Measurements from ENCODE around the gene PODXL.
"Not testable (repeated sequence)": the region's sequence is repeated elsewhere in the genome, so short reads cannot be mapped to it uniquely, and the experiment has no call there.

PODXL gene

DNA sequence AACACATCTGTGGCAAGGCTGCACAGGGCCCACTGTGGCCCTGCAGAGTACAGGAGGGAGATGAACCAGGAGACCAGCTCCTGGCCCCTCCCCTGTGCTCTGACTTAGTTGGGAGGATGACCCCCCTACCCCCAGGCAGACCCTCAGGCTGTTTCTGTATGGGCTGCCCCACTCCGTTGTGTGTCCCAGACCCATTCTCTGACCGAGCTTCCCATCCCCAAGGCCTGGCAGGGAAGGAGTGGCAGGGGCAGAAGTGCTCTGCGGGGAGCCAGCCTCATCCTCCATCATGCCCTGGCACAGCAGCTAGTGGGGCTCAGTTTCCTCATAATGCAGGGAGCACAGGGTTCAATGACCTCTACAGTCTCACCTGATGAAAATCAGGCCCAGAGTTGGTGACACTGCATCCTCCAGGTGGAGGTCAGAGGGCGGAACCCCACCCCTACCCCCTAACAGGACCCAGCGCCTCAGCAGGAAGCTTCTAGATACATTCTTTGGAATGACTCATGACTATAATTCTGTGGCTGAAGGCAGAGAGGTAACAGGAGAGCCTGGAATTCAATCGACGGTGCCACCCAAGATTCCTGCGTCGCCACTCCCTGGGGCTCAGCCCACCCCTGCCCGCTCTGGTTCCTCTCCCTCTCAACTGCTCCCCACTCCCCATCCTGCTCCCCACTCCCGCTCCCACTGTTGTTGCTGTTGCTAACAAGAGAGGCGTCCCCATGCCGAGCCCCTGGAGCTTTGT, 18.2 kb downstream of the PODXL start:
- no peak for DNase-seq (ENCODE audit: low read depth in 2 of 2)

GRCh38 chr7:131537571-131537978, 18.9 kb downstream of the PODXL start:
- DNase-seq (ENCODE audit: low read depth in 2 of 2): no peak

DNA sequence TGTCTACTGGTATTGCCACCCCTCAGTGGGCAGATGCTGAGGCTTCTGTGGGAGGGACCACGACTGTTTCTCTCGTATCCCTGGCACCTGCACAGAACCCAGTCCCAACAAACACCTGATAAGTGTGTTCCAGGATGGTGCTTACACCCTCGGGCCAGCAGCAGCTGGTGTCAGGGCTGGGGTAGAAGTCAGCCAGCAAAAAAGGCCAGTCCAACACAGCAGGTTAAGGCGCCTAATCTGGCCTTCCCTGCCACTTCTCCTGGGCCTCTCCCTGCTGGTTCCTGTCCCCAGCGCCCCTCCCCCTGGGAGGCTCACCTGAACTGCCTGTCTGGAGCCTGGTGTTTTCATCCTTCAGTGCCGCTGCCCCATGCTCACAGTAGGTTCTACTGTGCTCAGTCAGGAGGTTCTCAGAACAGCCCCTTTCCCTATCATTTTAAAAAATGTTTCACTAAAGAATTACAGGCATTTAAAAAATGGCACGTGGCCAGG, 20.0 kb downstream of the PODXL start:
- no peak for DNase-seq (ENCODE audit: low read depth in 2 of 2)

- DNase-seq (ENCODE audit: low read depth in 2 of 2): no peak
Measured at GRCh38 chr7:131533566-131534561, 22.6 kb downstream of the PODXL start.

- no peak for DNase-seq (ENCODE audit: low read depth in 2 of 2)
Measured at GRCh38 chr7:131533151-131533559, 23.3 kb downstream of the PODXL start.

DNA sequence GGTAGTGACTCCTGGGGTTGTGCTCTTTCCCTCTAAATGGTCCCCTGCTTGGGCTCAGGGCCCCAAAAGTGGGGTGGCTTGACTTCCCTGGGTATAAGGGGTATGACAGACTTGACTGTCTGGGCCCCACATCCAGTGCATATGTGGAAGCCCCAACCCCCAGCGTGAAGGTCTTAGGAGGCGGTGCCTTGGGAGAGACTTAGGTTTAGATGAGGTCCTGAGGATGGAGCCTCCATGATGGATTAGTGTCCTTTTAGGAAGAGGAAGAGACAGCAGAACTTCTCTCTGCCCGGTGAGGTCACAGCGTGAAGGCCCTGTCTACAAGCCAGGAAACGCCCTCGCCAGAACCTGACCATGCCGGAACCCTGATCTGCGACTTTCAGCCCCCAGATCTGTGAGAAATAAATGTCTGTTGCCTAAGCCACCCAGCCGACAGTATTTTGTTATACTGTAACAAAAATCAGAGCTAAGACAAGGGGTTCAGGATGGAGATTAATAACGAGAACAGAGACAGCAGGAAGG, 23.8 kb downstream of the PODXL start:
- no peak for DNase-seq (ENCODE audit: low read depth in 2 of 2)

- no peak for DNase-seq (ENCODE audit: low read depth in 2 of 2)
Measured at GRCh38 chr7:131530137-131530536, 26.3 kb downstream of the PODXL start.

- DNase-seq (ENCODE audit: low read depth in 2 of 2): no peak
Measured at GRCh38 chr7:131529617-131530016, 26.8 kb downstream of the PODXL start.

DNA sequence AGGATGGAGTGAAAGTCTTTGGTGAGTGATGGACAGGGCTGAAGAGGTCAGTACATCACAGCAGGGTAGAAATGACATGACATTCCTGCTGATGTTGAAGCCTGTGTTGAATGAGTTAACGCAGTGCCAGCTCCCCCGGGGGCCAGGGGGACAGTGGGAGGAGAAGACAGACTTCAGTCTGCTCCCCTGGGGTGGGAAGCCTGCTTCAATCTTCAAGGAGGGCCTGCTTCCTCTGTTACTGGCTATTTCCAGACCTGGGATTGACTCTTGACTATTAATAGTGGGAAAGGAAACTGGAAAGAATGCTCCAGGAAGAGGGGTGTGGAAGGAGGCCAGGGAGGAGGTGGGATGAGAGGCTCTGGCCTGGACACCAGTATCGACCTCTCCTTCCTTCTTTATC, 27.2 kb downstream of the PODXL start:
- no peak for DNase-seq (ENCODE audit: low read depth in 2 of 2)

DNA sequence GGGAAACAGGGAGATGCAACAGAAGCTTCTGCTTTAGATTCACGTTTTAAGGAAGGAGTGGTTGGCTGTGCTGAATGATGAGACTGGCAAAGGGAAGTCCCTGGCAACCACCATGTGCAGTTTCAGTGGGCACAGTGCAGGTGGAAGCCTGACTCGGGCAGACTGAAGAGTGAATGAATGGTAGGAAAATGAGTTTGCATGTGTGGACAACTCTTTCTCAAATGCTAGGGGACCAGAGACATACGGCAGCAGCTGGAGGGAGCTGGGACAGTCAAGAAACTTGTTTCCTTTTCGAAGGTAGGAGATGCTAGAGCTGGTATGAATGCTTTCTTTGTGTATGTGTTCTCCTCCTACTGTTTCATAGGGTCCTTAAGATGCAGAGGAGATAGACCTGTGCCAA, 29.0 kb downstream of the PODXL start:
- DNase-seq (ENCODE audit: low read depth in 2 of 2): no peak

DNA sequence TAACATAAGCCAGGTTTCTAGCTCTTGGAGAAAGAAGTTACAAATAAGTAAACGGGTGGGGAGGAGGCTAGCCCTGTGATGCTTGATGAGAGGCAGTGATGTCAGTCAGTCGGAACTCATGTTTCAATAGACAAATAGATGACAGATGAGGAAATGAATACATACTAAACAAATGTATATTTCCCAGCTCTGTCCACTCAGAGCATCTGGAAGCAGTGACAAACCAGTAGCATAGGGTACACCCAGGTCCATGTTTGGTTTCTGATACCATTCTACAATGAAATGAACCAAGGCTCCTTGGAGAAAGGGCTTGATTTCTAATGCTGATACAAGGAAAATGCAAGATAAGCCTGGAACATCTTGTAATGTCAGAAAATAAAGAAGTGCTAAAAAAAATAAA, 30.6 kb downstream of the PODXL start:
- no peak for DNase-seq (ENCODE audit: low read depth in 2 of 2)

DNA sequence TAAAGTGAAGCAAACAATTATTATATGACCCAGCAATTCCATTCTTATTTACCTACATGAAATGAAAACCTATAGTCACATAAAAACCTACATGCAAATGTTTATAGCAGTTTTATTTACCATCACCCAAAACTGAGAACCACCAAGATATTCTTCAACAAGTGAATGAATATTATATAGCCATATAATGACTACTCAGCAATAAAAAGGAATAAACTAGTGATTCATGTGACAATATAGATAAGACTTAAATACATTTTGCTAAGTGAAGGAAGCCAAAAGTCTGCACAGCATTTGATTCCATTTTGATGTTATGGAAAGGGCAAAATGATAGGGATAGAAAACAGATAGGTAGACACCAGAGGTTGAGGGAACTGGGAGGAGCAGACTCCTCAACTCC, 31.7 kb downstream of the PODXL start:
- DNase-seq (ENCODE audit: low read depth in 2 of 2): no peak

DNA sequence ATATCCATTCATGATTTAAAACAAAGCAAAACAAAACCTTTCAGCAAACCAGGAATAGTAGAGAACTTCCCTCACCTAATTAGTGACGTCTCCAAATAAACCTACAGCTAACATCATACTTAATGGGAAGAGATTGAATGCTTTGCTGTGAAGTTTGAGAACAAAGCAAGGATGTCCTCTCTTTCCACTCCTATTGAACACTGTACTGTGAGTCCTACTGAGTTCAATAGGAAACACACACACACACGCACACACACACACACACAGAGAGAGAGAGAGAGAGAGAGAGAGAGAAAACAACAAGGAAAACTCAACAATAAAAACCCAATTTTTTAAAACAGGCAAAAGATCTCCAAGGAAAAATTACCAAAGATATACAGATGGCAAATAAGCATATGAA, 32.3 kb downstream of the PODXL start:
- DNase-seq (ENCODE audit: low read depth in 2 of 2): no peak

DNA sequence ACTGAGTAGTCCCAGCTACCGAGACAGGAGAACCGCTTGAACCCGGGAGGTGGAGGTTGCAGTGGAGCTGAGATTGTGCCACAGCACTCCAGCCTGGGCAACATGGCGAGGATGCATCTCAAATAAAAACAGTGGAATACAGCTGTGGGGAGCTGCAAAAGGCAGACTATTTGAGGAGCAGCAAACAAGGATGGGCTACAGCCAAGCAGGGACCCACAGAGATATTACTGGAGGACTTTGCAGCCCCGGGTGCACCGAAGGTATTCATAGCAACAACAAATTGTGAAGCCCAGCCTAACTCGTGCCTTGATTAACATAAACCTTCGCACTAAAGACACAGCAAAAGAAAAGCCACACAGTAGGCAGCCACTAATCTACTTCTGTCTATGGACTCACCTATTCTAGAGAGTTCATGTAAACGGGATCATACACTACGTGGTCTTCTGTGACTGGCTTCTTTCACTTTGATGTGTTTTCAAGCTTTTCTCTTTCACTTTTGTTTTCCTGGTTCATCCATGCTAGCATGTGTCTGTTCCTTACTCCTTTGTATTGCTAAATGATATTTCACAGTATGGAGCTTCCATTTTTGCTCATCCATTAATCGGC, 34.0 kb downstream of the PODXL start:
- DNase-seq (ENCODE audit: low read depth in 2 of 2): no peak

DNA sequence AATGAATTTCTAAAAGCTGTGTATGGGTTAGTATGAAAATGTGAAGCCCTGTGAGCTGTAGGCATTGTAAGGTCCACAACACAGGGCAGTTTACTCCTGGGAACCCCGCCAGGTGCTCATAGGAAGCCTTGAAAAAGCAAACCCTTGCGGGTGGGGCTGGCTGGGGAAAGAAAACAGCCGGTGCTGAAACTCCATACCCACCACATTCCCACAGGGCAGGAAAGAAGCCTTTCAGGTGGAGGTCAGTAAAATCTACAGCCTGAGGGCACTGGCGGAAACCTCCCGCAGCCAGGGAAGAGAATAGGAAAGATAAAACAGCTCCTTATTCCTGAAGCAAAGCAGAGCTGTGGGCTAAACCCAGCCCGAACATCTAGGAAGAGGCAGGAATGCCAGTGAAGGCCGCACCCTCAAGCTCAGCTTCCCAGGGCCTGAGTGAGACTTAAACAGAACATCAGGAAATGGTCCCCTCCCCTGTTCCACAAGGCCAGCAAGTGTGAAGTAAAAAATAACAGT, 34.7 kb downstream of the PODXL start:
- DNase-seq (ENCODE audit: low read depth in 2 of 2): no peak

GRCh38 chr7:131518626-131519025, 37.8 kb downstream of the PODXL start:
- DNase-seq (ENCODE audit: low read depth in 2 of 2): no peak

- no peak for DNase-seq (ENCODE audit: low read depth in 2 of 2)
Measured at GRCh38 chr7:131517218-131517923, 39.1 kb downstream of the PODXL start.

GRCh38 chr7:131515471-131515870, 41.0 kb downstream of the PODXL start:
- DNase-seq (ENCODE audit: low read depth in 2 of 2): not testable (repeated sequence)

GRCh38 chr7:131513245-131514061, 43.0 kb downstream of the PODXL start:
- peak; percentile 42 to 52 for DNase-seq (ENCODE audit: low read depth in 2 of 2)
